GM23338 (cell line): Measurements from ENCODE around the gene DLK1. TPM values are rescaled to one million over a fixed set of nuclear protein-coding genes. Genes with fewer than 3 reads are reported as not detected.

Experiments used
- ATAC-seq: fragments of 200-7000 bp; cut with Tn5 transposase; 3 replicates; pipeline ENCODE4 v1.9.1; 2020
- DNase-seq: peaks from one replicate; pipeline ENCODE4 v3.0.0-alpha.2; 2015; ENCODE audit warnings: low spot score
- H2AFZ ChIP-seq: fragments of 200-600 bp; sonication (generic); 2 replicates; pipeline ENCODE4 v1.8.0; 2016; ENCODE audit warnings: antibody characterized with exemption, mild to moderate bottlenecking, moderate library complexity
- H3F3A ChIP-seq: fragments of 200-600 bp; sonication (generic); replicated peaks from 2 replicates; pipeline ENCODE4 v1.8.0; 2017; ENCODE audit warnings: antibody characterized with exemption, mixed run types, low read depth
- H3K27ac ChIP-seq: fragments of 200-600 bp; sonication (generic); 2 replicates; pipeline ENCODE4 v1.6.1; 2016; ENCODE audit warnings: low read depth
- H3K27me3 ChIP-seq: fragments of 200-600 bp; sonication (generic); 2 replicates; pipeline ENCODE4 v1.8.0; 2016; ENCODE audit warnings: mild to moderate bottlenecking, mixed run types, moderate library complexity; ENCODE audit not compliant: insufficient read depth
- H3K36me3 ChIP-seq: fragments of 200-600 bp; sonication (generic); 2 replicates; pipeline ENCODE4 v1.8.0; 2016; ENCODE audit warnings: mild to moderate bottlenecking; ENCODE audit not compliant: insufficient read depth
- H3K4me1 ChIP-seq: fragments of 200-600 bp; sonication (generic); 2 replicates; pipeline ENCODE4 v1.8.0; 2016; ENCODE audit warnings: mild to moderate bottlenecking, moderate library complexity; ENCODE audit not compliant: insufficient read depth
- H3K4me2 ChIP-seq: fragments of 200-600 bp; sonication (generic); 2 replicates; pipeline ENCODE4 v1.7.1; 2017; ENCODE audit warnings: mixed run types
- H3K4me3 ChIP-seq: fragments of 200-600 bp; sonication (generic); 2 replicates; pipeline ENCODE4 v1.6.1; 2016; ENCODE audit warnings: mixed run types
- H3K79me2 ChIP-seq: fragments of 200-600 bp; sonication (generic); replicated peaks from 2 replicates; pipeline ENCODE4 v1.8.0; 2017; ENCODE audit warnings: mild to moderate bottlenecking; ENCODE audit not compliant: insufficient read depth
- H3K9me2 ChIP-seq: fragments of 200-600 bp; sonication (generic); 2 replicates; pipeline ENCODE4 v1.8.0; 2017; ENCODE audit not compliant: insufficient read depth
- H4K20me1 ChIP-seq: fragments of 200-600 bp; sonication (generic); replicated peaks from 2 replicates; pipeline ENCODE4 v1.8.0; 2017; ENCODE audit warnings: mild to moderate bottlenecking; ENCODE audit not compliant: insufficient read depth
- H3K27ac Mint-ChIP-seq: 2 replicates; pipeline ENCODE4 v1.8.0; 2020; ENCODE audit warnings: inconsistent platforms, mild to moderate bottlenecking, moderate library complexity, mixed read lengths
- H3K27me3 Mint-ChIP-seq: 3 replicates; pipeline ENCODE4 v1.8.0; 2022; ENCODE audit warnings: low read depth, mild to moderate bottlenecking, moderate library complexity, mixed read lengths, inconsistent platforms; ENCODE audit not compliant: insufficient read depth, poor library complexity
- H3K36me3 Mint-ChIP-seq: 3 replicates; pipeline ENCODE4 v1.8.0; 2021; ENCODE audit warnings: low read depth, mild to moderate bottlenecking, inconsistent platforms, moderate library complexity, mixed read lengths
- H3K4me1 Mint-ChIP-seq: 3 replicates; pipeline ENCODE4 v1.8.0; 2020; ENCODE audit warnings: mild to moderate bottlenecking, inconsistent platforms, mixed read lengths
- H3K4me3 Mint-ChIP-seq: 3 replicates; pipeline ENCODE4 v1.8.0; 2021; ENCODE audit warnings: moderate library complexity, mild to moderate bottlenecking, inconsistent platforms, mixed read lengths
- H3K9me3 Mint-ChIP-seq: 3 replicates; pipeline ENCODE4 v1.8.0; 2020; ENCODE audit warnings: moderate library complexity, mild to moderate bottlenecking, inconsistent platforms, mixed read lengths
- CREB1 ChIP-seq: fragments of 250-450 bp; sonication (Bioruptor Pico); IDR thresholded peaks from 2 replicates; pipeline ENCODE4 v1.5.0; 2020; ENCODE audit warnings: low read depth, mild to moderate bottlenecking, moderate library complexity
- NANOG ChIP-seq: IDR thresholded peaks from 2 replicates; pipeline ENCODE4 v1.6.1; 2016; ENCODE audit warnings: antibody characterized with exemption, borderline replicate concordance
- POLR2AphosphoS5 ChIP-seq: IDR thresholded peaks from 2 replicates; pipeline ENCODE4 v1.6.1; 2016; ENCODE audit warnings: antibody characterized with exemption, low read depth
- STAT1 ChIP-seq: IDR thresholded peaks from one replicate; pipeline ENCODE4 v1.6.1; 2016; ENCODE audit warnings: antibody characterized with exemption; ENCODE audit not compliant: unreplicated experiment
- ZNF114 ChIP-seq: fragments of 250-450 bp; sonication (Bioruptor Pico); IDR thresholded peaks from 2 replicates; pipeline ENCODE4 v1.5.0; 2020; ENCODE audit warnings: mild to moderate bottlenecking, moderate library complexity
- ZNF462 ChIP-seq: fragments of 250-450 bp; sonication (Bioruptor Pico); IDR thresholded peaks from 2 replicates; pipeline ENCODE4 v1.5.0; 2020; ENCODE audit warnings: mild to moderate bottlenecking, moderate library complexity
- polyA plus RNA-seq: library from polyadenylated mRNA; unstranded; fragments of >200 nt; fragmentation: Nextera tagmentation; extraction: Ambion mirVana; gene quantifications from 2 replicates; pipeline ENCODE4 v1.2.1, GENCODE V29; 2016
- total RNA-seq: library from RNA; depleted of rRNA; stranded (reverse); fragments of >200 nt; shearing (Covaris generic); gene quantifications from 2 replicates; pipeline ENCODE4 v1.2.3, GENCODE V29; 2014
- TF ChIP-seq, protein P1 (sequence below): IDR thresholded peaks from 2 replicates; pipeline ENCODE4 v1.6.1; 2016; ENCODE audit warnings: antibody characterized with exemption
- TF ChIP-seq, protein P2 (sequence below): IDR thresholded peaks from one replicate; pipeline ENCODE4 v1.6.1; 2018; ENCODE audit warnings: antibody characterized with exemption; ENCODE audit not compliant: unreplicated experiment

Gene DLK1
- total and polyA plus RNA-seq, 2 experiments from 2014 or later = 1.1 to 1.2 TPM

DNA sequence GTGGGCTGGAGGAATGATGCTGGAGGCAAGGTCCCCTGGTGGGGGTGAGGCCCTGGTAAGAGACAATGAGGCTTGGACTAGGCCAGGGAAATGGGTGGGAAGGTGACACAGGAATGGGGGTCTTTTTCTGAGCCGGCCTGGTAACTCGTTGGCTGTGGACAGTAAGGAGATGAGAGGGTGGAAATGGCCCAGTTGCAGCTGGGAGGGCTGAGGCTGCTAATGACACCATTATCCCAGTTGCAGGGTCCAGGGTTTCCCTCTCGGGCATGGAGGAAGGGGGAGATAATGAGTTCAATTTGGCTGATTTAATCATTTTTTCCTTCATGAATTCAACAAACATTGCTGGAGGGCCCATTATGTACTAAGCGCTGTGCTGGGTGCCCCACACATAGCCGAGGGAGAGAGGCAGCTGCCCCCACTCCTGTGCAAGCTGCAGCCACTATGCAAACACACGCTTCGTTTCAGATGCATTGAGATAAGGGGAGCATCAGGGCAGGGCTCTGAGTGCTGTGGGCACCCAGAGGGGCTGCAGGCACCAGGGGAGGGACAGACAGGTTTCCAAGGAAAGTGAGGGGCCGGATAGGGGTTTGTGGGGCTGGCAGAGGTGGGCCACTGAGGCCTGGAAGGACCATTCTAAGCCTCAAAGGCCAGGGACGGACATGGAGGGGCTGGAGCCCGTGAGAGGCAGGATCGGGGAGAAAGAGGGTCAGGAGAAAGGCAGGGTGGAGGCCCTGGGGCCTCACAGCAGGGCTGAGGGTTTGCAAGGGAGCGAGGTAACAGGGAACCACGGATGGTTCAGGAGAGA lies 56.0 kb downstream of the DLK1 start:
- no peak for ATAC-seq

More for the DNA sequence above, 56.0 kb downstream of the DLK1 start:
- H3K36me3 ChIP-seq = no peaks in the 10 kb centered on the region
- Mint-ChIP-seq H3K4me3 (no peak overlapping the region), H3K27ac (peak overlapping the region; percentile 58; the same call in 1 of the 2 replicates), H3K9me3 (no peaks in the 10 kb centered on the region; the same call in 2 of the 3 replicates), H3K36me3 (no peaks in the 10 kb centered on the region), H3K4me1 (no peaks in the 10 kb centered on the region; the same call in 2 of the 3 replicates), H3K27me3 (peaks cover 15% of the 10 kb centered on the region)
- H3K79me2 ChIP-seq = no peaks in the 10 kb centered on the region
- H3K4me3 ChIP-seq = no peak overlapping the region
- DNase-seq = no peak
- H3K4me1 ChIP-seq = no peaks in the 10 kb centered on the region
- no peaks in the 10 kb centered on the region for H4K20me1 ChIP-seq
- H2AFZ ChIP-seq = no peak overlapping the region
- TF ChIP-seq CREB1 (CRISPR knock-in tag) (no peak), ZNF462 (CRISPR knock-in tag) (no peak), POLR2AphosphoS5 (no peak), NANOG (no peak), ZNF114 (CRISPR knock-in tag) (no peak), STAT1 (no peak)
- TF ChIP-seq, protein P1, sequence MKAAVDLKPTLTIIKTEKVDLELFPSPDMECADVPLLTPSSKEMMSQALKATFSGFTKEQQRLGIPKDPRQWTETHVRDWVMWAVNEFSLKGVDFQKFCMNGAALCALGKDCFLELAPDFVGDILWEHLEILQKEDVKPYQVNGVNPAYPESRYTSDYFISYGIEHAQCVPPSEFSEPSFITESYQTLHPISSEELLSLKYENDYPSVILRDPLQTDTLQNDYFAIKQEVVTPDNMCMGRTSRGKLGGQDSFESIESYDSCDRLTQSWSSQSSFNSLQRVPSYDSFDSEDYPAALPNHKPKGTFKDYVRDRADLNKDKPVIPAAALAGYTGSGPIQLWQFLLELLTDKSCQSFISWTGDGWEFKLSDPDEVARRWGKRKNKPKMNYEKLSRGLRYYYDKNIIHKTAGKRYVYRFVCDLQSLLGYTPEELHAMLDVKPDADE = no peak
- TF ChIP-seq, protein P2, sequence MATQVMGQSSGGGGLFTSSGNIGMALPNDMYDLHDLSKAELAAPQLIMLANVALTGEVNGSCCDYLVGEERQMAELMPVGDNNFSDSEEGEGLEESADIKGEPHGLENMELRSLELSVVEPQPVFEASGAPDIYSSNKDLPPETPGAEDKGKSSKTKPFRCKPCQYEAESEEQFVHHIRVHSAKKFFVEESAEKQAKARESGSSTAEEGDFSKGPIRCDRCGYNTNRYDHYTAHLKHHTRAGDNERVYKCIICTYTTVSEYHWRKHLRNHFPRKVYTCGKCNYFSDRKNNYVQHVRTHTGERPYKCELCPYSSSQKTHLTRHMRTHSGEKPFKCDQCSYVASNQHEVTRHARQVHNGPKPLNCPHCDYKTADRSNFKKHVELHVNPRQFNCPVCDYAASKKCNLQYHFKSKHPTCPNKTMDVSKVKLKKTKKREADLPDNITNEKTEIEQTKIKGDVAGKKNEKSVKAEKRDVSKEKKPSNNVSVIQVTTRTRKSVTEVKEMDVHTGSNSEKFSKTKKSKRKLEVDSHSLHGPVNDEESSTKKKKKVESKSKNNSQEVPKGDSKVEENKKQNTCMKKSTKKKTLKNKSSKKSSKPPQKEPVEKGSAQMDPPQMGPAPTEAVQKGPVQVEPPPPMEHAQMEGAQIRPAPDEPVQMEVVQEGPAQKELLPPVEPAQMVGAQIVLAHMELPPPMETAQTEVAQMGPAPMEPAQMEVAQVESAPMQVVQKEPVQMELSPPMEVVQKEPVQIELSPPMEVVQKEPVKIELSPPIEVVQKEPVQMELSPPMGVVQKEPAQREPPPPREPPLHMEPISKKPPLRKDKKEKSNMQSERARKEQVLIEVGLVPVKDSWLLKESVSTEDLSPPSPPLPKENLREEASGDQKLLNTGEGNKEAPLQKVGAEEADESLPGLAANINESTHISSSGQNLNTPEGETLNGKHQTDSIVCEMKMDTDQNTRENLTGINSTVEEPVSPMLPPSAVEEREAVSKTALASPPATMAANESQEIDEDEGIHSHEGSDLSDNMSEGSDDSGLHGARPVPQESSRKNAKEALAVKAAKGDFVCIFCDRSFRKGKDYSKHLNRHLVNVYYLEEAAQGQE = no peak
- H3K27me3 ChIP-seq = no peaks in the 10 kb centered on the region
- H3F3A ChIP-seq = no peaks in the 10 kb centered on the region
- H3K9me2 ChIP-seq = no peaks in the 10 kb centered on the region
- no peak overlapping the region for H3K27ac ChIP-seq
- no peak overlapping the region for H3K4me2 ChIP-seq
